Prostate gland (tissue), 2 donors: ENCODE data around the gene AUTS2.

Experiments used
- CTCF ChIP-seq, 4 experiments: fragments of 200-600 bp in 2 of 4; fragments of 450-650 bp in 2 of 4; sonication (generic) in 2 of 4; IDR thresholded peaks; 1 replicate in 3 of 4; 2 replicates in 1 of 4; pipeline ENCODE4 v1.5.1; 2016 to 2019; ENCODE audit warnings: antibody characterized with exemption in 4 of 4, mild to moderate bottlenecking in 2 of 4, moderate library complexity in 2 of 4
- POLR2A ChIP-seq: fragments of 450-650 bp; IDR thresholded peaks from one replicate; pipeline ENCODE4 v1.6.1; 2016; ENCODE audit warnings: antibody characterized with exemption, mild to moderate bottlenecking
- POLR2AphosphoS5 ChIP-seq: sonication (generic); formaldehyde crosslinking; IDR thresholded peaks from one replicate; pipeline ENCODE4 v1.6.1; 2017; ENCODE audit warnings: antibody characterized with exemption

- TF ChIP-seq CTCF (IDR thresholded peaks at IDR 0.05) (no peak), POLR2A (no peak), POLR2AphosphoS5 (no peak)
Observed at GRCh38 chr7:69908454-69908853, 310.2 kb downstream of the AUTS2 start.
